ENCODE measurements around the gene PNKD.

PNKD gene

DNA sequence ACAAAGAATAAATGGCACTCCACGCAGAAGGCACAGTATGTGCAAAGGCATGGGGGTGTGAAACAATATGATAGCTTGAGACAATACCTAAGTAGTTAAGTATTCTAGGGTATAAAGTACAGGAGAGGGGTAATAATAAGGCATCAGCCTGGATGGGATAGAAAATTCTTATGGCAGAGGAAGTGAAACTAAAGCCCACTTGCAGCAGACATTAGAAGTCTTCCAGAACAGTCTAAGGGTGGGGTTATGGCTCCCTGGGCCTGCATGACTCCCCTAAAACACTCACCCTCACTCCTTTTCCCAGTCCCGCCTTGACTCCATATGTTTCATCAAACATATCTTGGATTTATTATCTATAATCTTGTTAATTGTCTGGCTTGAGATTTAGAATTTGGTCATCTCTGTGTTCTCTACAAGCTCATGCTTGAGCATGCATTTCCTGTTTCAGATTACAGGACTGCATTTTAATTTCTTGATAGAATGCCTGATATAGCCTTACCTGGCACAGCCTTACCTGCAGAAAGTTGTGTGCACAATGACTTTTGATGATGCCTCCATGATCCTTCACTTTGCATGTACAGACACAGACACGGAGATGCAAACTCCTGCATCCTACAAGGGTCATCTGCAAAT, 50.5 kb downstream of the PNKD start:
- DNase-seq = no peak

DNA sequence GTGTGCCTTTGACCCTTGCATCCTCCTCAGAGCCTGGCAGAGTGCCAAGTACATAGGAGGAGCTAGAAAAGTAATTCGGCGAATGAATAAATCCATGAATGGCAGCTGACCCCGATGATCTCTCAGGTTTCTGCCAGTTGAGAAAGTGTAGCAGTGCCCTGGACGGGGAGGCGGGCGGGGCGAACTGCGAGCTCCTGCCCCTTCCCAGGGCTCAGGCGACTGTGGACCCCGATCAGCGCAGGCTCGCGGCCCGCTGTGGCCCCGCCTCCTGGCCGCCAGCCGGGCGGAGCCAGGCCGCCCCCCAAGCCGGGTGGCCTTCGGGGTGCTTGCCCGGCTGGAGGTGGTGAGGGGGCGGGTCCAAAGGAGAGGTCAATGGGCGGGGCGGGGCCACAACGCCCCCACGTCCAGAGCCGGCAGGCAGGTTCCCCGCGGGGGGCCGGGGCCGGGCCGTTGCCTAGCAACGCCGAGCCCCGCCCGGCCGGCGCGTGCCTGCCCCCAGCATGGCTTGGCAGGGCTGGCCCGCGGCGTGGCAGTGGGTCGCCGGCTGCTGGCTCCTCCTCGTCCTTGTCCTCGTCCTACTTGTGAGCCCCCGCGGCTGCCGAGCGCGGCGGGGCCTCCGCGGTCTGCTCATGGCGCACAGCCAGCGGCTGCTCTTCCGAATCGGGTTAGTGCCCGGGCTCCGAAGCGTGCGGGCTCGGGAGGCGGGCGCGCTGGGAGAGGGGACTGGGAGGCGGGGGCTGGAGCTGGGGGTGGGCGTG, 52.6 kb downstream of the PNKD start:
- DNase-seq = no peak

DNA sequence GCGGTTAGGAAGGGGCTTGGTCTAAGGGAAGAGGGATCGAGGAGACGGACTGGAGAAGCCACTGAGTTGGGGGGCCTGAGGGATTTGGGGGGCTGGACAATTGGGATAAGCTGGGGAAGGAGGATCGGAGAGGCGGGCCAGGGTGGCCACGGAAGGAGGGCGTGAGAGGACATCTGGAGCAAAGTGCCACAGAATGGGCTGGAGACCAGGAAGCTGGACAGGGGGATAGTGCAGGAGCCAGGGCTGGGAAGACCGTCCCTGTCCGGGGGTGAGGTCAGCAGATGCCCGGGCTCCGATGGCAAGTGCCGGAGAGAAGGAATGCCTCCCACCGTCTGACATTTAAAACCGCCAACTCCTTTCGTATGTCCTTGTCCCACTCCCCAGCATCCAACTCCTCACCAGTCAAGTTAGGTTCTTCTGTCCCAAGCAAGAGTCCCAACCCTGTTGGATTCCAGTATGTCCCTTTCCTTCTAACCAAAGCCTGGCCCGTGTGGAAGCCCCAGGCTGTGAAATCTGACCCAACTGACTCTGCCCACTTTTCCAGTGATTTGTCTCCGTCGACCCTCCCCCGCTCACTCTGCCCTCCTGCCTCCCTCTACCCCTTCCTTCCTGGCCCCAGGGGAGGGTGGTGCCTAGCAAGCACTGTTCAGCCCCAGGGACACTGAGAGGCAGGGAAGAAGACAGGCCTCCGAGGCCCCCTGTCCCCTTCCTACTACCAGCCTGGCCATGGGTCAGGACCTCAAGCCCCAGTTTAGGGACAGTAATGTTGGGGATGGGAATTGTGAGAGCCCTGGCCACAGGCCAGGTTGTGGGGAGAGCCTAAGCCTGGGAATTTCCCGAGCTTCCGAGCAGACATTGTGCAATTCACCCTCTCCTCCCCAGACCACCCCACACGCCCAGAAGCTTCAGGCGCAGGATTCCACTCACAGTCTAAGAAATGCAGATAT, 53.5 kb downstream of the PNKD start:
- peak; percentile 43 for DNase-seq

DNA sequence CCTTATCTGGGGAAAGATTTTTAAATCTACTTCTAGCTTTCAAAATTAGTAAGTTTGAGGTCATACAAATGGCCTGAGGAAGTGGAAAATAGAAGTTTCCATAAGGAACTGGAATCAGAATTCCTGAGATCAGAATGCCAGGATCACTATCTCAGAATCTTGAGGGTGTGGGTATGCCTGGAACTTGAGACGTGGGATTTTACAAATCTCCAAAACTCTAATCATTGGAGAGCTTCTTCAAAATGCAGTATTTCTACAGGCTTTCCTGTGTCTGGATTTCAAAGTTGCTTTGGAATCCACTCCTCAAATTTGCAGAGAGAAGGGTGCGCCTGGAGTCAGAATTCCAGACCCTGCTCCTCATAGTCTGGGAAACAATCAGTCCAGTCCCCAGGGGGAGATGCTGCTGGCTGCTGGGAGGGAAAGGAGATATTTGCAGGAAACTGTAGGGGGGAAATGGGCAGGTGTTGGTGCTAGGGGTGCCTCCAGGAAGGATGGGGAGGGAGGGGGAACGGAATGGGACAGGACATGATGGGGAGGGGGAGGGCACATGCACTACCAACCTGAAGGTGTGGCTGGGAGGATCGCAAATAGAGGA, 55.3 kb downstream of the PNKD start:
- no peak for DNase-seq

DNA sequence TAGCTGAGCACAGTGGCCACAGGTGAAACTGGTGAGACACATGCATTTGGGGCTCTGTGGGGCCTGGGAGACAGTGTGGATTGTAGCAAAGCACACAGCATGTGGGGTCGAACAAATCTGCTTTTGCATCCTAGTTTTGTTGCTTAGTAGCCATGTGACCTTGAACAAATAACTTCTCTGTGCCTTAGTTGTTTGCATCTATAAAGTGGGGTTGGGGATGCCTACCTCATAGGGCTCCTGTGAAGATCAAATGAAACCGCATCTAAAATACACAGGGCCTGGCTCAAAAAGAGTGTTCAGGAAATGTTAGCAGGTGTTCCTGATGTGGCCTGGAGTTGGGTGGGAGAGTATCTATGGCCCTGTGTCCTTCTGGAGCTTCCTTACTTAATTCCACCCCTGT, 56.0 kb downstream of the PNKD start:
- no peak for DNase-seq

DNA sequence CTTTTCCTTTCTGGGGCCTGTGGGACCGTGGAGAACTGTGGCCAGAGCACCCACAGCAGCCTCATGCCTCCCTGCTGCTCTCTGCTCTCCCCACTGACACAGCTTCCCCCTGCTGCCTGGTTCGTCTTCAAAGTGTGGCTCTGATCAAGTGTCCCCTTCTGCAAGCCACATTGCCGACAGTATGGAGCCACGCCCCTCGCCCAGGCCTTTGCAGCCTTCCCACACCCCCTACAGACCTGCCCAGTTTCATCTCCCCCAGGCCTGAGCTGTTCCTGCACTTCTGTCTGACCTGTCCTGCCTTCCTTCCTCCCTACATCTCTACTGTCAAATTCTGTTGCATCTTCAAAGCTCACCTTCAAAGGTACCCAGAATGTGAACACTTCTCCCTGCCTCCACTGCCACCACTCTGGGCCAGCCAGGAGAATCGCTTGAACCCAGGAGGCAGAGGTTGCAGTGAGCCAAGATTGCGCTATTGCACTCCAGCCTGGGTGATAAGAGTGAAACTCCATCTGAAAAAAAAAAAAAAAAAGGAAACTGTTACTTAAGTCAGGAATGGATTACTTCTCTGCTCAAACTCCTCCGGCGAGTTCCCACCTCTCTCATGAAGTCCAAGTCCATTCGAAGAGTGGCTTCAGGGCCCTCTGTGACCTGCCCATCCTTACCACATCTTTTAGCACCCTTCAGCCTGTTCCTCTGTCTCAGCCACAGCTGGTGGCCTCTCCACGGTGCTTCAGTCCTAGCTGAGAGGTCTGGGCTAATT, 57.3 kb downstream of the PNKD start:
- no peak for DNase-seq

DNA sequence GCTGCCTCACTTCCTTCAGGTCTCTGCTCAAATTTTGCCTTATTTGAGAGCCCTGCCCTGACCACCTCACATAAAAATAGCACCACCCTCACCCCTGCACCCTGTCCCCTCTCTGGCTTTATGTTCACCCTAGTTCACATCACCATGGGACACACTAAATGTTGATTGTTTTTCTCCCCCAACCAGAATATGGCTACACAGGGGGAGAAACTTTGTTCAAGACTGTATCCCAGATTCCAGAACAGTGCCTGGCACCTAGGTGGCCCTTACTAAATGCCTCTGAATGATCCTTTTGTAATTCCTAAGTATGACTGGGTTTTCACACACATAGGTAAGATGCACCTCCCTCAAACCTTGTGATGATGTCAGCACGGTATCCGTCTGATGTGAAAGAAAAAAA, 58.0 kb downstream of the PNKD start:
- DNase-seq = no peak

DNA sequence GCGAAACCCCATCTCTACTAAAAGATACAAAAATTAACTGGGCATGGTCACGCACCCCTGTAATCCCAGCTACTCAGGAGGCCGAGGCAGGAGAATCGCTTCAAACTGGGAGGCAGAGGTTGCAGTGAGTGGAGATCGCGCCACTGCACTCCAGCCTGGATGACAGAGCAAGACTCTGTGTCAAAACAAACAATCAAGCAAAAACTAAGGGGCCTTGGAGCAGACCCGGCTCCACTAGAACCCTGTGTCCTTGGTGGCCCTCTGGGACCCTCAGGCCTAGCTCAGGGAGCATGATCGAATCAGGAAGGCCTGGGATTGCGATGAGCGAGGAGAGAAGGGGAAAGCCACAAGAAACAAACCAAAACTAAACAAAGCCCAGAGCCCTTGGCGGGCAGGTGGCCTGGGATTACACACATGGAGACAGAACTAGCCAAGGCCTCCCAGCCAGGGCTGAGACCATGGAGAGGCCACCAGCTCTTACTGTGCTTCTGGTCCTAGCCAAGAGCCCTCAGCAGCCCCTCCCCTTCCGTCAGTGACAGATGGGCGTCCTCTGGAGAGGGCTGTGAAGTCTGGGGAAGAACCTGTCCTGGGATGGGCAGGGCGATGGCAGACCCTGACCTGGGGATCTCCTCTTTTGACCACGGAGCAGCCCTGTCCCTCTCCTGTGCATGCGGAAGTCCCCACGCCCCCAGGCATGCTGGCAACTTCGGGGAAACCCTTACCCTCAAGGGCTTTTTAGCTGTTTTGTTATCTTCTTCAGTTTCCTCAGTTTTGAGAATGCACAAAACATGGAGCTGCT, 58.9 kb downstream of the PNKD start:
- no peak for DNase-seq

DNA sequence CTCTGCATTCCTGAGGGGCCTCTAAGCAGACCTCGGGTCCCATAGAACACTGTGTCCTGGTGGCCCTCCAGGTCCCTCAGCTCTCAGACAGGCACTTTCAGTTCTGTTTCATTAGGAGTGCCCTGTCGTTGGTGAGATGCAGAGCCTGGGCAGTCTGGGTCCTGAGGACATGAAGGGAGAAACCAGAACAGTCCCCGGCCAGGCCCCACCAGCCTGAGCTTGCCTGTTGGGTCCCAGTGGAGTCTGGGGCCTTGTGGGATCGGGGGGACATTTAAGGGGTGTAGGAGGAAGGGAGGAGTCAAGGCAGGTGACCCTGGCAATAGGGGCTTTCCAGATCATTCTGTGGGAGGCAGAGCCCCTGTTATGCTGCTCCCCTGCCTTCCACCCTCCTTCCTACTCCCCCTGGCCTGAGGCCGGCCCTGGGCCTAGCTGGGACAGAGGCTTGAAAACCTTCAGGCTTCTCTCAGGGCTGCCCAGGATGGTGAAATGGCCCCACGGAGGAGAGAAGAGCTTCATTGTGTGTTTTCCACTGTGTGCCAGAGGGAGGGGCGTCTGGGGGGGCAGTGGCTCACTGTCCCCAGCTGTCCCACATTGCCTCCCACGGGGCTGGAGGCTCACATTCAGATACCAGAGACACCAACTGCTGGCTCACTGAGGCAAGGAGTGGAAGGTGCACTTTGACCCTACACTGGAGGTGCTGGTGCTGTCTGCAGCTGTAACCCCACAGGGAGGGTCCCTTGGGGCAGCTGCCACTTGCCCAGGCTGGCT, 59.7 kb downstream of the PNKD start:
- no peak for DNase-seq

DNA sequence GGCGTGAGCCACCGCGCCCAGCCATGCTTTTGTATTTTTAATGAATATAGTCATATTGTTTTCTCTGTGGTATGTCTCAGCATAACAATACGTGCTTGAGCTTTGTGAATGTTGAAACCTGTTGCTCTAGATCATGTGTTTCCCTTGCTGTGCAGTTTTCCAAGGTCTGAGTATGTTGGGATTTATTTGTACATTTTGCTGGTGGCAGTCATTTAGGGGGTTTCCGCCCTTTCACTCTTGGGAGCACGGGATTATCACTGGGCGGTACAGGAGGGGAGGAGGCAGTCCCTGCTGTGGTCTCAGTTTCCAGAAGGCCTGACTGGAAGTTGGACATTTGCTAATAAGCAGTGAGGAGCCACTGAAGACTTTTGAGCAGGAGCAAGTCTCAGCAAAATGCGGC, 61.4 kb downstream of the PNKD start:
- no peak for DNase-seq

DNA sequence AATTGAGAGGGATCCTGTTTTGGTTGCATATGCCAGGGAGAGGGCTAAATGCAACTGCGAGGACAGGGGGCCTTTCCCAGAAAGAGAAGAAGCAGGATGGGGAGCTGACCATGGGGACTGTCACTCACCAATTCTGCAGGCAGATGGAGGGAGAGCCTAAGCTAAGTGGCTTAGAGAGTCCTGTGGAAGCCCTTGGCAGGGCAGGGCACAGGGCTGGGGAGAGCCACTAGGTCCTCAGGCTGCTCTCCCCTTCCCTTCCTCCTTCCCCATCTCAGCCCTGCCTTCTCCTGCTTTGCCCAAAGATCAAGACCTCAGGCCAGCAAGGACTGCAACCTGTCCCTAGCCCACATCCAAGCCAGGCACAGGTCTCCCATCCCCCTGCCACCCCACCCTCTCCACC, 62.0 kb downstream of the PNKD start:
- DNase-seq = no peak

DNA sequence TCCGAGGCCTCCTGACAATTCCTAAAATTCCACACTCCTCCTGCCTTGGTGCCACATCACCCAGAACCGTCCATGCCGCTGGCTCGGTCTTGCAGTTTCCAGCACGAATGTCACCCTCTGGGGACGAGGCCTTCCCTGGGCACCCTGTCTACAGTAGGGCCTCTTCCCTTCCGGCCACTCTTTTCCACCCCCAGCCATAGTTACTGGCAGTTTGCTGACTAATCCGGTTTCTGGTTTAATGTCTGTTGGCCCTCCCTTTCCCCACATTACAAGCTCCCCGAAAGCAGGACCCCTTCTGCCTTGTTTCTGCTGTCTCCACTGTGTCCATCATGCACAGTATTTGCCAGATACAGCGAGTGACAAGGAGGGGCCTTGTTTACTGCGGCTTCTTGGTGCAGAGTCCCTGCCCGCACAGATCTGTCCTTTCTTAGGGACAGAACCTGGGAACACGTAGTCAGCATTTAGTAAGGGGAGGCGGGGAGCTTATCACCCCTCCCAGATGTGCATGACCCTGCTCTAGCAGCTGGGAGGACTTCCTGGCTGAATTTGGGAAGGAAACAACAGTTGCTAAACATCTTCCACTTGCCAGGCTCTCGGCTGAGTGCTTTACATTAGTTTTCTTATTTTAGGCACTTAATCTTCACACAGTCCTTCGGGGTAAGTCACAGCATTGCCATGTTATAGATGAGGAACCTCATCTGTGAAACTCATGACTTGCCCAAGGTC, 62.8 kb downstream of the PNKD start:
- DNase-seq = no peak

DNA sequence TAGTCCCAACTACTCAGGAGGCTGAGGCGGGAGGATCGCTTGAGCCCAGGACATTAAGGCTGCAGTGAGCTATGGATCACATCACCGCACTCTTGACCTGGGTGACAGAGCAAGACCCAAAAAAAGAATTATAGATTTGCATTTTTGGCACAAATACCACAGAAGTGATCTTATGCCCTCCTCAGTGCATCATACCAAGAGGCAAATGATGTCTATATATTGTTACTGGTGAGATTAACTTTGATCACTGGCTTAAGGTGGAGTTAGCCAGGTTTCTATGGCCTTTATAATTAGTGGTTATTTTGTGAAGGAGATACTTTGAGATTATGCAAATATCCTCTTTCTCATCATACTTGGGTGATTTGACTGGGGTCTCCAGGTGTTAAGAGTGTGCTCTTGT, 64.2 kb downstream of the PNKD start:
- no peak for DNase-seq

DNA sequence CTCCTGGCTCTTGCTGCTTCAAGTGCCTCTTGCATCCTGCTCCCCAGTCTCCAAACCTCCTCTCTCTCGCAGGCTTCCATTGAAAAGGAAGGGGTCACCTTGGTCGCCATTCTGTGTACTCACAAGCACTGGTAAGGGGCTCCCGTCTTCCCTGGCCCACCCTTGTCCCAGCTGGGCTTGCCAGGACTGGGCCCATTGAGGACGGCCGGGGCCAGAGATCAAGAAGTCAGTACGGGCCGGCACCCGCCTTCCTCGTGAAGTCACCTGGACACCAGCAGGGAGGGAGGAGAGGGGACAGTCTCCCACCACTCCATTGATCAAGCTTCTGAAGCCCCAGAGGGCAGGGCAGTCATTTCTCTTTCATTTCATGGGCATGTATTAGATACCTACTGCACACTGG, 70.3 kb downstream of the PNKD start:
- DNase-seq = no peak

DNA sequence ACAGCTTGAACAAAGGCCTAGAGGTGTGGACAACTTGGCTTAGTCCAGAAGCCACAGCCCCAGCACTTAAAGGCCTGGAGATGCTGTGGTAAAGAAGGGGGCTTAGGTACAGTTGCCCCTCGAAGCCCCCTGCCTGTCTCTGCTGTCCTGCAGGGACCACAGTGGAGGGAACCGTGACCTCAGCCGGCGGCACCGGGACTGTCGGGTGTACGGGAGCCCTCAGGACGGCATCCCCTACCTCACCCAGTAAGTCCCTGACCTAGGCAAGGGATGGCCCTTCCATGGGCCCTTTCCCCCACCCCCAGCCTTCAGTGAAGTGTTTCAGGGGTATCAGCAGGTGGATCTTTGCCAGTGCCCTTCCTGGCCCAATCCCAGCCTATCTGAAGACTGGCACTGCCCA, 71.1 kb downstream of the PNKD start:
- no peak for DNase-seq

DNA sequence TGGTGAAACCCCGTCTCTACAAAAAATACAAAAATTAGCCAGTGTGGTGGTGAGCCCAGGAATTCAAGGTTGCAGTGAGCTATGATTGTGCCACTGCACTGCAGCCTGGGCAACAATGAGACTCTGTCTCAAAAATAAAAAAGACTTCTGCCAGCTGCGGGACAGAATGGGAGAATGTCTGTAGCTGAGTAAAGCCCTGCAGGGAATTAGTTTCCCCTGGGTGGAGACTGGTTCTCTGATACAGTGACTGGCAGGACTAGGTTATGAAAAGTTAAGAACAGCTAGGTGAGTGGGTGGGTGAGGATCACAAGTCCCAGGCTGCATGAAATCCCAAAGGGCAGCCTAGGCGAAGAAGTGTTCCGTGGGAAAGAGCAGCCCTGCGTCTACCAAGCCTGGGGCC, 72.5 kb downstream of the PNKD start:
- no peak for DNase-seq

DNA sequence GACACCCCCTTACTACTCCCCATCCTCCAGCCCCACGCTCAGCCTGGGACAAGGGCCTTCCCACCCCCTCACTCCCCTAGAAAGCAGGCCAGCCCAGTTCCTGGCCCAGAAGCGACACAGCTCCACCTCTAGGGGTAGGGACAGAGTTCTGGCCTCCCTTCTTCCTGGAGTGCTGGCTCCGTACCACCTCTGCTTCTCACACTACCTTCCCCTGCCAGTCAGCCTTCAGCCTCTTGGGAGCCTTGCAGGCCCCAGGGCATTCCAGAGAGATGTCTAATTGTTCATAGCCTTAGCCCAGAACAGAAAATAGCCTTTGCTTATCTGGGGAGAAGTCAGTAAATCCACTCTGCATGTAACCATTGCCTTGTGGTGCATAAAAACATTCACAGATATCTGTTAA, 73.3 kb downstream of the PNKD start:
- peak; percentile 35 for DNase-seq

DNA sequence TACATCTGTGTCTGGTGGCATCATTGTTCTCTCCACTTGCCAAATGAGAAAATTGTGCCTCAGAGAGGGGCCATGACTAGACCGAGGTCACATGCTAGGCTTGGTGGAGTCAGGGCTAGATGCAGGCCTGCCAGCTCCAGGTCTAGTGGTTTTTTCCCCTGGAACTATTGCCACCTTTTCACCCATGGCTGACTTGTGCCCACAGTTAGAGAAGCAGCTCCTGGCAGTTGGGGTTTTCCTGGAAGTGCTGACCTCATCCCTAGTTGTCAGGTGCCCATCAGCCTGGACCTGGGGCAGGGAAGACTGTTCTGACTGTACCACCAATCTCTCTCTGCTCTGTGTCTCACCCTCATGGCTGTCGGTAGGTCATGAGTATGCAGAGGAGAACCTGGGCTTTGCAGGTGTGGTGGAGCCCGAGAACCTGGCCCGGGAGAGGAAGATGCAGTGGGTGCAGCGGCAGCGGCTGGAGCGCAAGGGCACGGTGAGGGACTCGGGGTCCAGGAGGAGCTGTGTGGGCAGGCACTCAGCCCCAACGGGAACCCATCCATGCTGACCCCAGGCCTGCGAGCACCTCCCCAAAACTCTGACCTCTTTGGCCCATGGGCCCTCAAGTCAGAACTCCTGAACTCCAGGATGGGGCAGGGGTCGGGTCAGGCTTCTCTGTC, 73.9 kb downstream of the PNKD start:
- DNase-seq = no peak

DNA sequence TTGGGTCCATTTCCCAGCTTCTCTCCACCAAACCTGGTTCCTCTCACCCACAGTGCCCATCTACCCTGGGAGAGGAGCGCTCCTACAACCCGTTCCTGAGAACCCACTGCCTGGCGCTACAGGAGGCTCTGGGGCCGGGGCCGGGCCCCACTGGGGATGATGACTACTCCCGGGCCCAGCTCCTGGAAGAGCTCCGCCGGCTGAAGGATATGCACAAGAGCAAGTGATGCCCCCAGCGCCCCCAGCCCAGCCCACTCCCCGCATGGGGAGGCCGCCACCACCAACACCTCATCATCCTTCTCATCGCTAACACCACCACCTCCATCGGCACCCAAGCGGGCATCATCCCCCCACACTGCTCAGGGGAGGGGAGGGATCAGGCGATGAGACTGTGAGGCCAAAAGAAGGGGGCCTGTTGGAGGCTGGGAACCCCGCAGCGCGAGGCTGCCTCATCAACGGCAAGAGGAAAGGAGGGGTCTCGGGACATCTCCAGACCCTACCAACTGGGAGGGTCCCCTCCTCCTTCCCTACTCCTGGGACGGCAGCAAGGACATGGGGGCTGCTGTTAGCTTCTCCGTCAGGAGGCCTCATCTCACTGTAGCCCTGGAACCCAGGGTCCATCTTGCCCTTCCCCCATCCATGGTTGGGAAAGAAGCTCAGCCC, 74.6 kb downstream of the PNKD start:
- no peak for DNase-seq
